CD4-positive, alpha-beta T cell treated with Interleukin-12 subunit alpha and Interleukin-12 subunit beta, for 1 hour (primary cell): Measurements from ENCODE around the gene FADS3.

Experiments used
- DNase-seq: peaks from one replicate; pipeline ENCODE4 v3.0.0-alpha.2; 2020

Gene FADS3

GRCh38 chr11:61891331-61892084, at the start of gene FADS3:
TSS of gene FADS3 (minus strand) at chr11:61891545. CDS start at chr11:61891381, 164 bp downstream.
- peak; percentile 81 for DNase-seq

GRCh38 chr11:61940466-61940865, 49.1 kb upstream of the FADS3 start:
- DNase-seq: no peak

- no peak for DNase-seq
Observed at GRCh38 chr11:61935861-61936260, 44.5 kb upstream of the FADS3 start.

GRCh38 chr11:61930933-61931332, 39.6 kb upstream of the FADS3 start:
- no peak for DNase-seq

- no peak for DNase-seq
Observed at GRCh38 chr11:61928606-61929005, 37.3 kb upstream of the FADS3 start.

GRCh38 chr11:61927501-61927900, 36.2 kb upstream of the FADS3 start:
- DNase-seq: no peak

GRCh38 chr11:61926235-61926634, 34.9 kb upstream of the FADS3 start:
- no peak for DNase-seq

- no peak for DNase-seq
Observed at GRCh38 chr11:61925736-61926135, 34.4 kb upstream of the FADS3 start.

- DNase-seq: no peak
Observed at GRCh38 chr11:61924064-61924455, 32.7 kb upstream of the FADS3 start.

- DNase-seq: no peak
Observed at GRCh38 chr11:61923166-61924063, 32.1 kb upstream of the FADS3 start.

- no peak for DNase-seq
Observed at GRCh38 chr11:61922539-61922938, 31.2 kb upstream of the FADS3 start.

GRCh38 chr11:61921446-61921845, 30.1 kb upstream of the FADS3 start:
- DNase-seq: no peak

- DNase-seq: no peak
Observed at GRCh38 chr11:61919705-61920631, 28.6 kb upstream of the FADS3 start.

- no peak for DNase-seq
Observed at GRCh38 chr11:61918938-61919704, 27.8 kb upstream of the FADS3 start.

GRCh38 chr11:61918251-61918937, 27.0 kb upstream of the FADS3 start:
- DNase-seq: no peak

GRCh38 chr11:61917334-61918109, 26.2 kb upstream of the FADS3 start, which contains the start of gene RAB3IL1:
TSS of gene RAB3IL1 (minus strand) at chr11:61917566. CDS start at chr11:61917367, 199 bp downstream.
- DNase-seq: no peak

GRCh38 chr11:61916737-61917333, 25.5 kb upstream of the FADS3 start:
- no peak for DNase-seq

GRCh38 chr11:61914471-61915171, 23.3 kb upstream of the FADS3 start:
- DNase-seq: no peak

GRCh38 chr11:61913699-61914395, 22.5 kb upstream of the FADS3 start:
- no peak for DNase-seq
